ENCODE results near the gene ENTPD7.

GRCh38 chr10:99676895-99677294, 17.6 kb downstream of the ENTPD7 start:
- TF ChIP-seq, protein P1, sequence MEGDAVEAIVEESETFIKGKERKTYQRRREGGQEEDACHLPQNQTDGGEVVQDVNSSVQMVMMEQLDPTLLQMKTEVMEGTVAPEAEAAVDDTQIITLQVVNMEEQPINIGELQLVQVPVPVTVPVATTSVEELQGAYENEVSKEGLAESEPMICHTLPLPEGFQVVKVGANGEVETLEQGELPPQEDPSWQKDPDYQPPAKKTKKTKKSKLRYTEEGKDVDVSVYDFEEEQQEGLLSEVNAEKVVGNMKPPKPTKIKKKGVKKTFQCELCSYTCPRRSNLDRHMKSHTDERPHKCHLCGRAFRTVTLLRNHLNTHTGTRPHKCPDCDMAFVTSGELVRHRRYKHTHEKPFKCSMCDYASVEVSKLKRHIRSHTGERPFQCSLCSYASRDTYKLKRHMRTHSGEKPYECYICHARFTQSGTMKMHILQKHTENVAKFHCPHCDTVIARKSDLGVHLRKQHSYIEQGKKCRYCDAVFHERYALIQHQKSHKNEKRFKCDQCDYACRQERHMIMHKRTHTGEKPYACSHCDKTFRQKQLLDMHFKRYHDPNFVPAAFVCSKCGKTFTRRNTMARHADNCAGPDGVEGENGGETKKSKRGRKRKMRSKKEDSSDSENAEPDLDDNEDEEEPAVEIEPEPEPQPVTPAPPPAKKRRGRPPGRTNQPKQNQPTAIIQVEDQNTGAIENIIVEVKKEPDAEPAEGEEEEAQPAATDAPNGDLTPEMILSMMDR (IDR thresholded peaks at IDR 0.05; ENCODE audit: borderline replicate concordance, extremely low read depth, low read length, poor library complexity, severe bottlenecking) = no peak
- no peak for TF ChIP-seq EZH2 (IDR thresholded peaks at IDR 0.05; ENCODE audit: borderline replicate concordance, low read depth, low read length, severe bottlenecking)
